ENCODE measurements around the gene OR5M8. TPM values are rescaled to one million over a fixed set of nuclear protein-coding genes. Genes with fewer than 3 reads are reported as not detected.

The OR5M8 gene
- polyA plus RNA-seq (2012; ENCODE audit: low read depth, missing spikeins) = not detected

- no peak for TF ChIP-seq POLR2A (IDR thresholded peaks at IDR 0.05; ENCODE audit: low read depth, low read length)
- TF ChIP-seq TAF1 (IDR thresholded peaks at IDR 0.05; ENCODE audit: low read depth, low read length) = no peak
- no peak for TF ChIP-seq POU2F2 (IDR thresholded peaks at IDR 0.05; ENCODE audit: low read depth, low read length)
- no peak for TF ChIP-seq POLR2AphosphoS5 (IDR thresholded peaks at IDR 0.05; ENCODE audit: low read depth, low read length)
- TF ChIP-seq SPI1 (IDR thresholded peaks at IDR 0.05; ENCODE audit: low read depth, low read length) = no peak
- TF ChIP-seq PAX5 (IDR thresholded peaks at IDR 0.05; ENCODE audit: insufficient read depth, low read length, severe bottlenecking) = no peak
- no peak for FAIRE-seq
- no peak for DNase-seq (ENCODE audit: insufficient read length, low spot score)
These were observed at the start of gene OR5M8 for GRCh38 chr11:56491270-56491669. Gene OR5M8 (minus strand): TSS chr11:56491370. CDS start chr11:56491370, 0 bp downstream.

- DNase-seq (ENCODE audit: insufficient read length, low spot score) (no peak), FAIRE-seq (no peak)
- TF ChIP-seq POLR2AphosphoS5 (IDR thresholded peaks at IDR 0.05; ENCODE audit: low read depth, low read length) (no peak), POU2F2 (IDR thresholded peaks at IDR 0.05; ENCODE audit: low read depth, low read length) (no peak), TAF1 (IDR thresholded peaks at IDR 0.05; ENCODE audit: low read depth, low read length) (no peak), SPI1 (IDR thresholded peaks at IDR 0.05; ENCODE audit: low read depth, low read length) (no peak), PAX5 (IDR thresholded peaks at IDR 0.05; ENCODE audit: insufficient read depth, low read length, severe bottlenecking) (no peak), POLR2A (IDR thresholded peaks at IDR 0.05; ENCODE audit: low read depth, low read length) (no peak)
These were observed 42.0 kb upstream of the OR5M8 start for GRCh38 chr11:56533054-56533740.

- FAIRE-seq (no peak), DNase-seq (ENCODE audit: insufficient read length, low spot score) (no peak)
- TF ChIP-seq POLR2AphosphoS5 (IDR thresholded peaks at IDR 0.05; ENCODE audit: low read depth, low read length) (no peak), SPI1 (IDR thresholded peaks at IDR 0.05; ENCODE audit: low read depth, low read length) (no peak), PAX5 (IDR thresholded peaks at IDR 0.05; ENCODE audit: insufficient read depth, low read length, severe bottlenecking) (no peak), POU2F2 (IDR thresholded peaks at IDR 0.05; ENCODE audit: low read depth, low read length) (no peak), TAF1 (IDR thresholded peaks at IDR 0.05; ENCODE audit: low read depth, low read length) (no peak), POLR2A (IDR thresholded peaks at IDR 0.05; ENCODE audit: low read depth, low read length) (no peak)
These were observed 40.7 kb upstream of the OR5M8 start for GRCh38 chr11:56531856-56532255.

- no peak for DNase-seq (ENCODE audit: insufficient read length, low spot score)
- peak; percentile 31 for FAIRE-seq
- TF ChIP-seq SPI1 (IDR thresholded peaks at IDR 0.05; ENCODE audit: low read depth, low read length) (no peak), TAF1 (IDR thresholded peaks at IDR 0.05; ENCODE audit: low read depth, low read length) (no peak), POLR2A (IDR thresholded peaks at IDR 0.05; ENCODE audit: low read depth, low read length) (no peak)
These were observed 30.8 kb upstream of the OR5M8 start for GRCh38 chr11:56522008-56522407.

GRCh38 chr11:56513280-56513679, 22.1 kb upstream of the OR5M8 start:
- FAIRE-seq (no peak), DNase-seq (ENCODE audit: insufficient read length, low spot score) (no peak)
- TF ChIP-seq POLR2A (IDR thresholded peaks at IDR 0.05; ENCODE audit: low read depth, low read length) (no peak), PAX5 (IDR thresholded peaks at IDR 0.05; ENCODE audit: insufficient read depth, low read length, severe bottlenecking) (no peak), POU2F2 (IDR thresholded peaks at IDR 0.05; ENCODE audit: low read depth, low read length) (no peak), POLR2AphosphoS5 (IDR thresholded peaks at IDR 0.05; ENCODE audit: low read depth, low read length) (no peak), TAF1 (IDR thresholded peaks at IDR 0.05; ENCODE audit: low read depth, low read length) (no peak), SPI1 (IDR thresholded peaks at IDR 0.05; ENCODE audit: low read depth, low read length) (no peak)

- FAIRE-seq (no peak), DNase-seq (ENCODE audit: insufficient read length, low spot score) (no peak)
- TF ChIP-seq POU2F2 (IDR thresholded peaks at IDR 0.05; ENCODE audit: low read depth, low read length) (no peak), PAX5 (IDR thresholded peaks at IDR 0.05; ENCODE audit: insufficient read depth, low read length, severe bottlenecking) (no peak), SPI1 (IDR thresholded peaks at IDR 0.05; ENCODE audit: low read depth, low read length) (no peak), POLR2AphosphoS5 (IDR thresholded peaks at IDR 0.05; ENCODE audit: low read depth, low read length) (no peak), POLR2A (IDR thresholded peaks at IDR 0.05; ENCODE audit: low read depth, low read length) (no peak)
These were observed 18.3 kb upstream of the OR5M8 start for GRCh38 chr11:56509439-56509838.

- FAIRE-seq (no peak), DNase-seq (ENCODE audit: insufficient read length, low spot score) (no peak)
- no peak for TF ChIP-seq SPI1 (IDR thresholded peaks at IDR 0.05; ENCODE audit: low read depth, low read length)
- no peak for TF ChIP-seq POLR2AphosphoS5 (IDR thresholded peaks at IDR 0.05; ENCODE audit: low read depth, low read length)
- no peak for TF ChIP-seq POLR2A (IDR thresholded peaks at IDR 0.05; ENCODE audit: low read depth, low read length)
- TF ChIP-seq PAX5 (IDR thresholded peaks at IDR 0.05; ENCODE audit: insufficient read depth, low read length, severe bottlenecking) = no peak
- TF ChIP-seq TAF1 (IDR thresholded peaks at IDR 0.05; ENCODE audit: low read depth, low read length) = no peak
- no peak for TF ChIP-seq POU2F2 (IDR thresholded peaks at IDR 0.05; ENCODE audit: low read depth, low read length)
These were observed 5.8 kb upstream of the OR5M8 start for GRCh38 chr11:56497010-56497409.

- no peak for DNase-seq (ENCODE audit: insufficient read length, low spot score)
- TF ChIP-seq PAX5 (IDR thresholded peaks at IDR 0.05; ENCODE audit: insufficient read depth, low read length, severe bottlenecking) (no peak), SPI1 (IDR thresholded peaks at IDR 0.05; ENCODE audit: low read depth, low read length) (no peak), POLR2A (IDR thresholded peaks at IDR 0.05; ENCODE audit: low read depth, low read length) (no peak)
- FAIRE-seq = no peak
These were observed 3.9 kb upstream of the OR5M8 start for GRCh38 chr11:56495117-56495516.

- TF ChIP-seq SPI1 (IDR thresholded peaks at IDR 0.05; ENCODE audit: low read depth, low read length) (no peak), PAX5 (IDR thresholded peaks at IDR 0.05; ENCODE audit: insufficient read depth, low read length, severe bottlenecking) (no peak), POLR2AphosphoS5 (IDR thresholded peaks at IDR 0.05; ENCODE audit: low read depth, low read length) (no peak), POLR2A (IDR thresholded peaks at IDR 0.05; ENCODE audit: low read depth, low read length) (no peak), TAF1 (IDR thresholded peaks at IDR 0.05; ENCODE audit: low read depth, low read length) (no peak), POU2F2 (IDR thresholded peaks at IDR 0.05; ENCODE audit: low read depth, low read length) (no peak)
- FAIRE-seq (no peak), DNase-seq (ENCODE audit: insufficient read length, low spot score) (no peak)
These were observed 4.4 kb downstream of the OR5M8 start for GRCh38 chr11:56486801-56487200.

GRCh38 chr11:56474729-56475235, 16.4 kb downstream of the OR5M8 start:
- no peak for TF ChIP-seq PAX5 (IDR thresholded peaks at IDR 0.05; ENCODE audit: insufficient read depth, low read length, severe bottlenecking)
- no peak for TF ChIP-seq TAF1 (IDR thresholded peaks at IDR 0.05; ENCODE audit: low read depth, low read length)
- no peak for TF ChIP-seq POLR2AphosphoS5 (IDR thresholded peaks at IDR 0.05; ENCODE audit: low read depth, low read length)
- no peak for TF ChIP-seq POU2F2 (IDR thresholded peaks at IDR 0.05; ENCODE audit: low read depth, low read length)
- no peak for TF ChIP-seq SPI1 (IDR thresholded peaks at IDR 0.05; ENCODE audit: low read depth, low read length)
- no peak for TF ChIP-seq POLR2A (IDR thresholded peaks at IDR 0.05; ENCODE audit: low read depth, low read length)
- FAIRE-seq = no peak
- no peak for DNase-seq (ENCODE audit: insufficient read length, low spot score)
